GM21576 (cell line): ENCODE results near the gene KCNIP4.

Source experiments
- ATAC-seq: cut with Tn5 transposase; IDR thresholded peaks from one replicate; pipeline ENCODE4 v1.9.1; 2021; ENCODE audit warnings: mild to moderate bottlenecking, moderate library complexity; ENCODE audit not compliant: unreplicated experiment

Gene KCNIP4

DNA sequence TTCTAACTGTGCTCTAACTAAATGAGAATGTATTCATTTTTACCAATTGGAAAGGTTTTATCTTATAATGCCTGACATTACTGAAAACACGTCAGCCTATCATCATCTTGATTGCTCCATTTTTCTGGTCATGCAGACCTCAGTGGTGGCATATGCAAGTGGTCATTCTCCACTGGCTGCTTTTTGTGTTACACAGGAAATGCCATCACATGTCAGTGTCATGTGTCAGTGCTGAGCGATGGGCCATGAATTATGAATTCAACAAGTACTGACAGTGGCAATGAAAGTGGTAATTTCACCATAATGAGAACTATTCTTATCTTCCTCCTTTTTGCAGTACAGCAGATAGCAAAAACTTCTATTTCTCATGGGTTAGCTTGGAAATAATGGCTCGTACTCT lies 1057.8 kb downstream of the KCNIP4 start:
- ATAC-seq = no peak

DNA sequence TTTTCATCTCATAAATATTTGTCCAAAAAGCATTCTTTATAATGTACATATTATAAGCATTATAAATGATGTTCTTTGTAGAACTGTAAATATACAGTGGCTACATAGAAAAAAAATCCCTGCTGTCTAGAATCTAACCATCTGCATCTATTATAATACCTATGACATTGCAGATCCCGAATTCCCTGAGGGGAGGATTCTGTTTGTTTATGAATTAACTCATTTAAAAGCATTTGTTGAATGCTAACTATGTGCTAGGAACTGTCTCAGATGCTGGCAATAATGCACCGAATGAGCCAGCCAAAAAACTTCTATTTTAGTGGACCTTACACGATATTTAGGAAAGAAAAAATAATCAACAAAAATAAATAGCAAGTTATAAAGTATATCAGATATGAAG lies 1058.7 kb downstream of the KCNIP4 start:
- ATAC-seq = no peak

- no peak for ATAC-seq
Observed at GRCh38 chr4:20883677-20884076, 1064.9 kb downstream of the KCNIP4 start.

- ATAC-seq = no peak
Observed at GRCh38 chr4:20883231-20883630, 1065.3 kb downstream of the KCNIP4 start.

DNA sequence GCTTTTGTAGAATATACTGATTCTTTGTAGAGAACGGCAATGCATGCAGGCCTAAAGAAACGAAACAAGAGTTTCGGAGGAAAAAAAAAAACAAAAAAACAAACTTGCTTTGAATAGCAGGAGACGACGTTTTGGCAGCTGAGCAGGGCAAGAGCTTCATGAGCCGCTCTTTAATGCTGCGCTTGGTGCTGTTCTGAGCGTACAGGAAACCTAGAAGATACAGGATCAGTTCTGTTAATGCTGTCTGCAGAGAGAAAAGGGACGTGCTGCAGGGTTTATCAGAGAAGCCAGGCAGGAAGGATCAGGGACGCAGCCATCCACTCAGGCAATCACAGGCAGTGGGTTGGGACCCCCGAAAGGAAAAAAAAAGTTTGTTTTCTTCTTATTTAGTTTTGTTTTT lies 1066.1 kb downstream of the KCNIP4 start:
- ATAC-seq = no peak

GRCh38 chr4:20881658-20882057 lies 1066.9 kb downstream of the KCNIP4 start:
- ATAC-seq = no peak

DNA sequence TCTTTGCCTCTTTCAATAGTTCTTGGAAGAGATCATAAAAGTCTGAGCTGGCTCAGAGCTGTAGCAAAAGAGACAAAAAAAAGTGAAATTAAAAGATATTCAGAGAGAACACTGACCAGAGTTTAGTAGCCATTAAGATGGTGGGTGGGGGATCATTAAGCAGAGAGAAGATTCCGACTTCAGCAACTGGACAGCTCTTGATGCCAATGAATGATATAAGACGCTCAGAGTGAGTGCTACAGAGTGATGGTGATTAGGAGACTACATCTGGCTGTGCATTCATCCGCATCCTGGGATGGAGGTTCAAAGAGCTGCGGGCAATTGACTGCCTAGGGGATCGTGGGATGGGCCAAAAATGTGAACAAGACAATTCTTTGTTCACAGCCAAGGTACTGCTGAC lies 1069.8 kb downstream of the KCNIP4 start:
- no peak for ATAC-seq

DNA sequence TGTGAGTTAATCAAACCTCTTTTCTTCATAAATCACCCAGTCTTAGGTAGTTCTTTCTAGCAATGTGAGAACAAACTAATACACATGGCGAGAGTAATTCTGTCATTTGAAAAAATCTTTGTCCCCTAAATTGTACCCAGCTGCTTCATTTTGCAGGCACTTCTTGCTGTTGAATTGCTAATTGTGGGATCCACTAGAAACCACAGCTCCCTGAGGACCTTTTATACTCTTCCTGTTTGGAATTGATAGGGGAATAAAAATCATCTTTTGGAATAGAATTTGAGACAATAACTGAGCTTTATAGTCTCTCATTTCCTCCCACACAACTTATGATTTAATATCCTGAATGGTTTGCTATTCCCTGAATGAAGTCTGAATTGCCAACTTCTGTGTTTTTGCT lies 1078.1 kb downstream of the KCNIP4 start:
- no peak for ATAC-seq

DNA sequence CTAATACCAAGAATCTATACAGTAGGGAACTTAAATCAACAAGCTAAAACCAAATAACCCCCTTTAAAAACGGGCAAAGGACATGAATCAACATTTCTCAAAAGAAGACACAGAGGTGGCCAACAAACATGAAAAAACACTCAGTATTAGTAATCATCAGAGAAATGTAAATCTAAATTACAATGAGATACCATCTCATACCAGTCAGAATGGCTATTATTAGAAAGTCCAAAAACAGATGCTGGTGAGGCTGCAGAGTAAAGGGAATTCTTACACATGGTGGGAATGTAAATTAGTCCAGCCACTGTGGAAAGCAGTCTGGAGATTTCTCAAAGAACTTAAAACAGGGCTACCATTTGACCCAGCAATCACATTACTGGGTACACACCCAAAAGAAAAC lies 1080.5 kb downstream of the KCNIP4 start:
- no peak for ATAC-seq

DNA sequence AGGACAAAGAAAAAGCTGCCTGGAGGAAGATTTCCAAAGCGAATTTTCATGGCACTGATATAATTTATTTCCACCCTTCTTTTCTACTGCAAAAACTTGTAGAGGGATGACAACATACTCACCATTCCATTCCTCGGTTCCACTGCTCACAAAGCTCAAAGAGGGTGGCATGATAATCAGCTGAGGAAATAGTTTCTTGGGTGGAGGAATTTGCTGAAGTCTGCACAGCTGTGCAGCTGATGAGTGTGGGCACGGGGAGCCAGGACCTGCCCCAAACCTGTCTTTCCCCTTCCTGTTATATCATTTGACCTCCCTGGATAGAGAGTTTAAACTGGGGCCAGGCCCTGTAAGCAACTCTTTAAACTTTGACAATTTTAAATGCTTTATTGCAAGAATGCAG lies 1087.7 kb downstream of the KCNIP4 start:
- ATAC-seq = no peak

- ATAC-seq = no peak
Observed at GRCh38 chr4:20859097-20859781, 1089.3 kb downstream of the KCNIP4 start.

GRCh38 chr4:20857081-20857480 lies 1091.5 kb downstream of the KCNIP4 start:
- no peak for ATAC-seq

GRCh38 chr4:20847124-20847747 lies 1101.3 kb downstream of the KCNIP4 start:
- no peak for ATAC-seq

DNA sequence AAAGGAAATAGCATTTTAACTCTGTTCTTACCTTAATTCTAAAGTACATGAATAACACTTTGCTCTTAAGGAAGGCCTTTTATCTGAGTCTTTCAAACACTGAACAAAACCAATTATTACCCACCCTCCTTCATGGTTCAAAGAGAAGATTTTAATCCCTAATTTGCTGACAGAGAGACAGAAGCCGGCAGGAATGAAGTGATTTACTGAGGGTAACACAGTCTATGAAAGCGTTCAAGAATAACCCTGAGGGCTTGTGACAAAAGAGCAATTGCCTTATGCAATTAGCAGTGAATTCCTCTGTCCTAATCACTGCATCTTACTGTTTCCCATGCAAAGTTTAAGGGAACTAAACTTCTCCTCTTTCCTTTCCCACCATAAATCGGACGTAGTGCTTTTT lies 1104.3 kb downstream of the KCNIP4 start:
- ATAC-seq = no peak

DNA sequence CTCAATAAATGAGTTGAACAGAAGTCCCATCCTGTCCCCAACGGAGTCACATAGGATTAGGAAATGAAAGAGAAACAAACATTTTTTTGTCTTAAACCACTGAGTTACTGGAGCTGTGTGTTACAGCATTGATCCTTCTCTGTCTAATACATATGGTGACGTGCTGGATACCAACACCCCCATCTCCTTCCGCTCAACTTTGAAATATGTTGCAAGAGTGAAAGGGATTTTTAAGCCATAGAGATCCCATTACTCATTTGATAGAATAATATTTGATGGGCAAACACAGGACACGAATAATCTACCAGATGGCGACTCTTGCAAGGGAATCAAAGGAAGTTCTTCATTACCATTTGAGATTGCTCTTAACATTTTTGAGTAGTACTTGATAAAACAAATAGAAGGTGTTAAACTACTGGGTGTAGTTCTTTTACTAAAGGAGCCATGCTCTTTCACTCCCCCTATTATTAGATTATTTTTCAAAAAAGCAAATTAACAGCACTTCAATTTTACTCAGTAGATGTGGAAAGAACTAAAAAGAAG lies 1107.9 kb downstream of the KCNIP4 start:
- ATAC-seq = no peak

DNA sequence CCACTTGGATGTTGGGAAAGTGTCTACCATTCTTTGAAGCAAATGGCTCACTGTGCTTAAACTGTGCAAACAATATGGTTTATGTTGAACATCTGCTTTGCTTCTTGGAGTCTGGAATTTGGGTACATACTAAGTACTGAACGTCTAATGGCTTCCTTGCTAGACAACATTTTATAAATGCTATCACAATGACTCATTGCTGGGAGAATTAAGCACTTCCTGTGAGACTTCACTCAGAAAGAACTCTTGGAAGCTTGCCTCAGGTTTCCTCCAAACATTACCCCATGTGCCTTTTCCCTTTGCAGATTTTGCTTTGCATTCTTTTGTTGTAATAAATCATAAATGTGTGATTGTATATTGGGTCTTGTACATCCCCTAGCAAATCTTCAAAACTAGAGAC lies 1108.6 kb downstream of the KCNIP4 start:
- ATAC-seq = no peak

DNA sequence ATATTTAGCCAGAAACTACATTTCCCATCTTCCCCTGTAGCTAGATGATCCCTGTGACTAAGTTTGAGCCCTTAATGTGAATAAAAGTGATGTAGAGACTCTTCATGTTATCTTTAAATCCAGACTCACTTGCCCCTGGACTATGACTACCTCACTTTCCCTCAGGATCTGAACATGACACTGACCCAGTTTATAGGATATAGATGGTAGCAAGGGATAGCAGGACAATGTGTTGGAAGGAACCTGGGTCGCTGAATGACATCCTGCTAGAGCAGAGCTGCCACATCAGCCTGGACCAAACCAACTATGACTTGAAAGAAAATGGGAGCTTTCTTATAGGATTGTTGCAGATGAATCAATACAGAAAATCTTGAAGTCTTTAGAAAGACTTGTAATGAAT lies 1110.1 kb downstream of the KCNIP4 start:
- no peak for ATAC-seq

- ATAC-seq = no peak
Observed at GRCh38 chr4:20832826-20833225, 1115.7 kb downstream of the KCNIP4 start.

DNA sequence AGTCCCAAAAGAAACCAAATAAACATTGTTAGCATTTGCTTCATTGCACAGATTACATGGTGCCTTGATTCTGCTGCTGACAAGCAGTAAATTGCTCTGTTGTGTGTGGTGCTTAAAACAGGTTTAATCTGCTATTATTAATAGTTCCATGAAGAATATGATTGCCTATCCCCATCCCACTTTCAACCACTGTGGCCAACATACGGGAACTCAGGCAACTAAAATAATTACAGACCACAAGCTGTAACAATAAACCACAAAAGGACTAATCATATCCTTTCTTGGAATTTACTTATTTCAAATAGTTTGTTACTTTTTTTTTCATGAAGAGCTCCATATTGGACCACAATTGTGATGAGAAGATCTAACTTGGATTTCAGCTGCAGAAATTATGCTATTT lies 1116.8 kb downstream of the KCNIP4 start:
- ATAC-seq = no peak

GRCh38 chr4:20829617-20830357 lies 1118.8 kb downstream of the KCNIP4 start:
- ATAC-seq = no peak

GRCh38 chr4:20825505-20825904 lies 1123.1 kb downstream of the KCNIP4 start:
- ATAC-seq = no peak

DNA sequence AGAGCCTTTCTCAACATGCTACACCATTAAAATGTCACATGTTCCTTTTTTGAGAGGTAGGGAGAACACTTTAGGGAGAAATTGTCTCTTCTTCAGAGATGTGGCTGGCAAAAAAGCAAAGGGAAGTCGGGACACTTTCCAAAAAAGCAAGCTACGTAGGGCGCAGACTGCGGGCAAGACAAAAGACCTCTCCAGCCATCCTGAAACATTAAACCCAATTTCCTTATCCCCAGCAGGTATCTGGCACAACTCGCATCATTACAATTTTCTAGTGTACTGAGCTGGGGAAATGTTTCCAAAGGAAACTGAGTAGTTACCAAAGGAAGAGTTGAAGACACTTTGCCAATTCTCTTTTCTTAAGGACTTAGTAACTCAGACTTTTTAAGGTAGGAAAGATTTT lies 1132.3 kb downstream of the KCNIP4 start:
- no peak for ATAC-seq
